ENCODE measurements around the gene ATP9B. TPM values are rescaled to one million over a fixed set of nuclear protein-coding genes. Genes with fewer than 3 reads are reported as not detected.

The ATP9B gene
- total RNA-seq, 1 experiment from 2014 or later, result 44.4 TPM

- Histone ChIP-seq H3K4me1 (ENCODE audit: control insufficient read depth, insufficient read depth, low read length) (no peaks in the 10 kb centered on the region), H3K27me3 (ENCODE audit: control insufficient read depth, insufficient read depth, low read length) (no peaks in the 10 kb centered on the region), H3K36me3 (ENCODE audit: control insufficient read depth, insufficient read depth, low read length) (no peaks in the 10 kb centered on the region; the same call in 1 of the 2 replicates), H3K27ac (ENCODE audit: low read length) (no peak overlapping the region), H3K9me3 (ENCODE audit: control insufficient read depth, insufficient read depth, low read depth, low read length) (no peaks in the 10 kb centered on the region), H3K4me3 (ENCODE audit: low read depth in 2 of 2, low read length in 2 of 2) (no peak overlapping the region)
- ChIA-PET POLR2A (no interaction called here), CTCF (no interaction called here)
- DNase-seq (ENCODE audit: low read depth, low spot score) (no peak), ATAC-seq (no peak)
- intact Hi-C loops (cut with micrococcal nuclease; ENCODE audit: unreplicated experiment) (no loop called here), in situ Hi-C loops (cut with HindIII; ENCODE audit: low pct_unique_long_range_greater_than_20kb, low sequenced_read_pairs) (no loop called here)
- BruUV-seq (replicated peaks), result TSS peak; percentile 44
- no peak for TF ChIP-seq POLR2AphosphoS5 (IDR thresholded peaks at IDR 0.05; ENCODE audit: low read depth, low read length)
- TF ChIP-seq, protein P1, sequence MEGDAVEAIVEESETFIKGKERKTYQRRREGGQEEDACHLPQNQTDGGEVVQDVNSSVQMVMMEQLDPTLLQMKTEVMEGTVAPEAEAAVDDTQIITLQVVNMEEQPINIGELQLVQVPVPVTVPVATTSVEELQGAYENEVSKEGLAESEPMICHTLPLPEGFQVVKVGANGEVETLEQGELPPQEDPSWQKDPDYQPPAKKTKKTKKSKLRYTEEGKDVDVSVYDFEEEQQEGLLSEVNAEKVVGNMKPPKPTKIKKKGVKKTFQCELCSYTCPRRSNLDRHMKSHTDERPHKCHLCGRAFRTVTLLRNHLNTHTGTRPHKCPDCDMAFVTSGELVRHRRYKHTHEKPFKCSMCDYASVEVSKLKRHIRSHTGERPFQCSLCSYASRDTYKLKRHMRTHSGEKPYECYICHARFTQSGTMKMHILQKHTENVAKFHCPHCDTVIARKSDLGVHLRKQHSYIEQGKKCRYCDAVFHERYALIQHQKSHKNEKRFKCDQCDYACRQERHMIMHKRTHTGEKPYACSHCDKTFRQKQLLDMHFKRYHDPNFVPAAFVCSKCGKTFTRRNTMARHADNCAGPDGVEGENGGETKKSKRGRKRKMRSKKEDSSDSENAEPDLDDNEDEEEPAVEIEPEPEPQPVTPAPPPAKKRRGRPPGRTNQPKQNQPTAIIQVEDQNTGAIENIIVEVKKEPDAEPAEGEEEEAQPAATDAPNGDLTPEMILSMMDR (IDR thresholded peaks at IDR 0.05), result no peak
- no peak for TF ChIP-seq SIN3A (IDR thresholded peaks at IDR 0.05; ENCODE audit: borderline replicate concordance, insufficient read depth, low read depth, low read length)
- TF ChIP-seq REST (IDR thresholded peaks at IDR 0.05; ENCODE audit: insufficient read depth in 1 of 2, low read depth in 2 of 2, low read length in 1 of 2), result no peak
- TF ChIP-seq TCF7L2 (IDR thresholded peaks at IDR 0.05; ENCODE audit: low read depth, low read length), result no peak
These were observed 263.5 kb downstream of the ATP9B start for GRCh38 chr18:79332646-79333045.

- H3K4me3 ChIP-seq (ENCODE audit: low read depth in 2 of 2, low read length in 2 of 2), result no peak overlapping the region
- no peaks in the 10 kb centered on the region for H3K4me1 ChIP-seq (ENCODE audit: control insufficient read depth, insufficient read depth, low read length)
- no peak overlapping the region for H3K27ac ChIP-seq (ENCODE audit: low read length)
- no peaks in the 10 kb centered on the region for H3K9me3 ChIP-seq (ENCODE audit: control insufficient read depth, insufficient read depth, low read depth, low read length)
- ChIA-PET POLR2A (no interaction called here), CTCF (no interaction called here)
- no peaks in the 10 kb centered on the region for H3K27me3 ChIP-seq (ENCODE audit: control insufficient read depth, insufficient read depth, low read length)
- no TSS peak for BruUV-seq (replicated peaks)
- H3K36me3 ChIP-seq (ENCODE audit: control insufficient read depth, insufficient read depth, low read length), result no peaks in the 10 kb centered on the region; the same call in 1 of the 2 replicates
- in situ Hi-C loops (cut with HindIII; ENCODE audit: low pct_unique_long_range_greater_than_20kb, low sequenced_read_pairs), result no loop called here
- DNase-seq (ENCODE audit: low read depth, low spot score) (no peak), ATAC-seq (no peak)
- no peak for TF ChIP-seq REST (IDR thresholded peaks at IDR 0.05; ENCODE audit: insufficient read depth in 1 of 2, low read depth in 2 of 2, low read length in 1 of 2)
- TF ChIP-seq, protein P1 (IDR thresholded peaks at IDR 0.05), result no peak
- TF ChIP-seq SIN3A (IDR thresholded peaks at IDR 0.05; ENCODE audit: borderline replicate concordance, insufficient read depth, low read depth, low read length), result no peak
- TF ChIP-seq TCF7L2 (IDR thresholded peaks at IDR 0.05; ENCODE audit: low read depth, low read length), result no peak
- TF ChIP-seq POLR2AphosphoS5 (IDR thresholded peaks at IDR 0.05; ENCODE audit: low read depth, low read length), result no peak
- intact Hi-C loops (cut with micrococcal nuclease; ENCODE audit: unreplicated experiment), result no loop called here
These were observed 263.9 kb downstream of the ATP9B start for GRCh38 chr18:79333046-79333445.

All from Panc1 (cell line).